Glomerular visceral epithelial cell (primary cell): ENCODE data around the gene SAP30.

Experiments
- DNase-seq: peaks from one replicate; pipeline ENCODE4 v3.0.0-alpha.2; 2016; ENCODE audit errors: extremely low spot score

Gene SAP30

GRCh38 chr4:173415092-173415491, 44.3 kb downstream of the SAP30 start:
- DNase-seq, result no peak

DNA sequence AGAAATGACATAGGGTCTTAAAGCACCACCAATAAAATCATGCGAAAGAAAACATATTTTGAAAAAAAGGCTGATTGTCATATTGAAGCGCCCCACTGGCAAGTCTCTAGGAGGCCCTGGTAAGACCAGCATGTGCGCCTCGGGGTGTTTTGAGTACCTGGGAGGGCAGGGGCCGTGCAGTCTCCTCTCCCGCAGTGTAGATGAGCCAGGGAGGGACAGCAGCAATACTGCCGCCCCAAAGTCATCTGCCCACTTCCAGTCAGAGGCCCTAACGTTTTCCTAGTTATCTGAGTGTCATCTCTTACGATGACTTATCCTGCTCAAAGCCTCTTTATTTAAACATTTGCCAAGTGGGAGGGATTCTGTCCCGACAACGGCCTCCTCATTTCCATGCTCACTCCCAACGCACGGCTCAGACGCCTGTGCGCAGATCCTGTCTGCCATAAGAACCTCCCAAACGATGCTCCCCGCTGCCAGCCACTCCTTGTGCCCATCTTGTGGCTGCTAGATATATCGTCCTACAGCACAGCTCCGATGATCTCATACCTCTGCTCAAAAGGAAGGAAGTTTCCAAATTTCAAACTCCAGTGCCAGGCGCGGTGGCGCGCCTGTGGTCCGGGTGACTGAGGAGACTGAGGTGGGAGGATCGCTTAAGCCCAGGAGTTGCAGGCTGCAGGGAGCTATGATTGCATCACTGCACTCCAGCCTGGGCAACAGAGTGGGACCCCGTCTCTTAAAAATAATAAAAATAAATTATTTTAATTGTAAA, 45.3 kb downstream of the SAP30 start:
- DNase-seq, result no peak

- no peak for DNase-seq
These were observed 47.1 kb downstream of the SAP30 start for GRCh38 chr4:173417833-173418232.

DNA sequence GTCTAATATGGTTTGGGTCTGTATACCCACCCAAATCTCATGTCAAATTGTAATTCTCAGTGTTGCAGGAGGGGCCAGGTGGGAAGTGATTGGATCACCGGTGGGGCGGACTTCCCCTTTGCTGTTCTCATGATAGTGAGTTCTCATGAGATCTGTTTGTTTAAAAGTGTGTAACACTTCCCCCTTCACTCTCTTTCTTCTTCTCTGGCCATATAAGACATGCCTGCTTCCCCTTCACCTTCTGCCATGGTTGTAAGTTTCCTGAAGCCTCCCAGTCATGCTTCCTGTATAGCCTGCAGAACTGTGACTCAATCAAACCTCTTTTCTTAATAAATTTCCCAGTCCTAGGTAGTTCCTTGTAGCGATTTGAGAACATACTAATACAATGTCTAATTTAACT, 47.9 kb downstream of the SAP30 start:
- DNase-seq, result no peak

DNA sequence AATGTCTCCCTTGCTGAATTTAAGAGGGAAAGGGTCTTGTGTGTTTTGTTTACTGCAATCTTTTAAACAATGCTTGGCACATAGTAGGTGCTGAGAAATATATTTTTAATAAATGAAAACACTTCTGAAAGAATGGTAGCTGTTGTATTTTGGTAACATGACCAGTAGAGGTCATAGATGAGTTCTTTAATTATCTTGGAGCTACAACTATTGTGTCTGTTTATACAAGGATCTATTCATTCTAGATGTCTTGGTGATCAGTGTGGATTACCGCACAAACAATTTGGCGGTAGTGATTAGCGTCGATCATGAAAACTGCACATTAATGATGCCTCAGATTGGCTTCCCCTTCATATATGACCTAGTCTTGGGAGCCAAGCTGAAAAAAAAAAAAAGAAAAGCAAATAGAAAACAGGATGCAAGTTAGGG, 49.6 kb downstream of the SAP30 start:
- DNase-seq, result no peak

- no peak for DNase-seq
These were observed 50.0 kb downstream of the SAP30 start for GRCh38 chr4:173420801-173421200.

DNA sequence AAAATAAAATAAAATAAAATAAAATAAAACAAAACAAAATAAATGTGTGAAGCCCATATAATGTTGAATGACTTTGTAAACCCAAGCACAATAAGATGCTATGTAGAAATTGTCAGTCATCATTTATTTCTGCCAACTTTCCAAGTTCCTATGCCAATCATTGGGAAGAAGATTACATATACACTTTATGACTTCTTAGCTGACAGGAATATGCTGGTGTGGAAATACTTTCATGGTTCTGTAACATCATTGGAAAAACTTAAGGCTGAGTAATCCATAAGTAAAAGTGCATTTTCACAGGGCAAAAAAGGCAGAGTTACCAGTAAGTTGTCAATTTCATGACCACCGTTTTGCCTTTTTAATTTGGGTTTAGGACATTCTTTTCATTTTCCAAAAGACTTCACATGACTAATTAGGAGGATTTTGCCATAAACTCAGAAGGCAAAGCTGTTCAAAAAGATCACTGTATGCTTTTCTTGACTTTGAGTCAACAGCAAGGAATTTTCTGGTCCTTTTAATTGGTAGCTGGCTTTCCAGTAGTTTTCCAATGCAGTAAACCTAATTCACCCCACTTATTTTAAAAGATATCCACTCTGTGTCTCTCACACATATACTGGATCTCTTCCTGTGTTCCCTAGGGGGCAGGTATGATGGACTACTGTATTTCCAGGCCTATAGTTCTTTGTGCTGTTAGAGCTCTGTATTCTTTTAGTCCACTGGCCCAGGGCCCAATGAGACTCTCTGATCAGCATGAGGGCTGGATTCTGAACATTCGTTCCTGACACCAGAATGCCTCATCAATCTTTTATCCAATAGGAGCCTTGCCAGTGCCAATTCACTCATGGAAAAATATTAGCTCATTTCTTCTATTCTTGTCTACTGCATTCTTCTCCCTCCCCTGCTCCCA, 54.4 kb downstream of the SAP30 start:
- DNase-seq, result peak; percentile 15

GRCh38 chr4:173426064-173426463, 55.3 kb downstream of the SAP30 start:
- no peak for DNase-seq
